Psoas muscle (tissue), 8 donors: Measurements from ENCODE around the gene IQCK. TPM values are rescaled to one million over a fixed set of nuclear protein-coding genes. Genes with fewer than 3 reads are reported as not detected.
A peak's percentile ranks its signal among the peaks of the same experiment; 100 is the strongest.

Experiments used
- ATAC-seq, 4 donors: fragments of 200-7000 bp; cut with Tn5 transposase; one replicate each; pipeline ENCODE4 v1.9.1; 2020; ENCODE audit warnings: moderate library complexity in 3 of 4, mild to moderate bottlenecking in 2 of 4
- DNase-seq, 2 donors: peaks; one replicate each; pipeline ENCODE4 v3.0.0-alpha.2; 2020
- H3K27ac ChIP-seq: fragments of 200-600 bp; one replicate; pipeline ENCODE4 v1.8.0; 2022
- H3K27me3 ChIP-seq, 3 donors: fragments of 200-600 bp in 1 of 3; one replicate each; pipeline versions ENCODE4 v1.6.1 to v1.8.0; 2013 to 2022; ENCODE audit warnings: low read length in 2 of 3, mild to moderate bottlenecking in 2 of 3, moderate library complexity in 1 of 3; ENCODE audit not compliant: insufficient read depth in 3 of 3
- H3K36me3 ChIP-seq, 2 donors: fragments of 200-600 bp in 1 of 2; one replicate each; pipeline versions ENCODE4 v1.6.1 to v1.8.0; 2013 to 2022; ENCODE audit warnings: low read depth in 1 of 2, mild to moderate bottlenecking in 1 of 2, moderate library complexity in 1 of 2; ENCODE audit not compliant: insufficient read depth in 1 of 2
- H3K4me1 ChIP-seq: fragments of 200-600 bp; one replicate; pipeline ENCODE4 v1.8.0; 2022
- H3K4me3 ChIP-seq: fragments of 200-600 bp; one replicate; pipeline ENCODE4 v1.8.0; 2022; ENCODE audit warnings: mild to moderate bottlenecking
- H3K9me3 ChIP-seq: fragments of 200-600 bp; one replicate; pipeline ENCODE4 v1.8.0; 2022
- WGBS, 3 donors: extraction: QIAGEN DNeasy Blood & Tissue Kit; methylation state at CpG; one replicate each; pipeline versions ENCODE4 v1.1.6 to v1.1.7; 2013; 5-methylcytosine and 5-hydroxymethylcytosine counted together
- intact Hi-C, 2 donors: fragments of 100-400 bp; cut with DNase I; formaldehyde crosslinking; loops; one replicate each; pipeline versions ENCODE4 v1.11.0 to v1.14.2; 2022
- polyA plus RNA-seq, 3 donors: library from polyadenylated mRNA; stranded (reverse); fragments of 200-250 nt; gene quantifications; one replicate each; pipeline ENCODE4 v1.2.3, GENCODE V29; 2013
- total RNA-seq, 4 donors: library from RNA; stranded (reverse); fragmentation: NEBNext Ultra II Directional in 2 of 4; extraction: Animal tissue kit (Norgen Biotek cat#: 25700) in 2 of 4; gene quantifications; one replicate each; pipeline versions ENCODE4 v1.2.1 to v1.2.4, GENCODE V29; 2021 to 2023
- TF ChIP-seq, protein P1 (sequence below): fragments of 200-600 bp; IDR thresholded peaks from one replicate; pipeline ENCODE4 v1.8.0; 2022; ENCODE audit warnings: antibody characterized with exemption
- donor health status: healthy with polysubstance abuse.
- donor health status: DM: no; HTN: no; CAD: no; lungs with moderate emphysema.
- donor health status: Bipolar disorder and iron deficiency.
- donor health status: healthy.
- donor health status: DM: yes; HTN: yes; CAD: no.
- donor health status: DM: no; HTN: no; CAD: no.
- donor health status: DM: no; HTN: no; CAD: no.
- donor health status: DM: yes; HTN: yes; CAD: no.

Gene IQCK
- total and polyA plus RNA-seq, 7 donors = 4.3 to 9.9 (median 6.3) TPM

DNA sequence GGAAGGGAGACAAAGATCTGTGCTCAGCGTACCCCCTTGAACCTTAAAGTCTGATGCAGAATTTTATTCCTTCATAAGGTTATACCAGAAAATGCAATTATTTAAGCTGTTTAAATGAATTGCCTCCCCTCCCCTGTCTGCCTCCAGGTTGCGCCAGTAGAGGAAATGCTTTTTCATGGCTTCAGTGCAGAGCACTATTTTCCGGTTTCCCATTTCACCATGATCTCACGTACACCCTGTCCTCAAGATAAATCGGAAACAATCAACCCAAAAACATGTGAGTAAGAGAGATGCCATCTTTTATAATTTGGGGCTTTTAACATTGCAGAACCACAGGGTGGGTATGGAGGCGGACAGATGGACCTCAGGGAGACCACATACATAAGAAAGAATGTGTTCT is 15.5 kb downstream of the IQCK start:
- DNase-seq (no peak), ATAC-seq (no peak)
- Histone ChIP-seq H3K9me3 (no peaks in the 10 kb centered on the region), H3K27me3 (no peaks in the 10 kb centered on the region), H3K4me1 (peaks cover 3% of the 10 kb centered on the region), H3K27ac (no peak overlapping the region), H3K4me3 (no peak overlapping the region), H3K36me3 (no peaks in the 10 kb centered on the region)
- TF ChIP-seq, protein P1, sequence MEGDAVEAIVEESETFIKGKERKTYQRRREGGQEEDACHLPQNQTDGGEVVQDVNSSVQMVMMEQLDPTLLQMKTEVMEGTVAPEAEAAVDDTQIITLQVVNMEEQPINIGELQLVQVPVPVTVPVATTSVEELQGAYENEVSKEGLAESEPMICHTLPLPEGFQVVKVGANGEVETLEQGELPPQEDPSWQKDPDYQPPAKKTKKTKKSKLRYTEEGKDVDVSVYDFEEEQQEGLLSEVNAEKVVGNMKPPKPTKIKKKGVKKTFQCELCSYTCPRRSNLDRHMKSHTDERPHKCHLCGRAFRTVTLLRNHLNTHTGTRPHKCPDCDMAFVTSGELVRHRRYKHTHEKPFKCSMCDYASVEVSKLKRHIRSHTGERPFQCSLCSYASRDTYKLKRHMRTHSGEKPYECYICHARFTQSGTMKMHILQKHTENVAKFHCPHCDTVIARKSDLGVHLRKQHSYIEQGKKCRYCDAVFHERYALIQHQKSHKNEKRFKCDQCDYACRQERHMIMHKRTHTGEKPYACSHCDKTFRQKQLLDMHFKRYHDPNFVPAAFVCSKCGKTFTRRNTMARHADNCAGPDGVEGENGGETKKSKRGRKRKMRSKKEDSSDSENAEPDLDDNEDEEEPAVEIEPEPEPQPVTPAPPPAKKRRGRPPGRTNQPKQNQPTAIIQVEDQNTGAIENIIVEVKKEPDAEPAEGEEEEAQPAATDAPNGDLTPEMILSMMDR = no peak
- 81 to 90% (median 89%) methylated on average over 6 of the region's 6 CpGs for WGBS, 3 donors
- intact Hi-C loops = no loop called here

DNA sequence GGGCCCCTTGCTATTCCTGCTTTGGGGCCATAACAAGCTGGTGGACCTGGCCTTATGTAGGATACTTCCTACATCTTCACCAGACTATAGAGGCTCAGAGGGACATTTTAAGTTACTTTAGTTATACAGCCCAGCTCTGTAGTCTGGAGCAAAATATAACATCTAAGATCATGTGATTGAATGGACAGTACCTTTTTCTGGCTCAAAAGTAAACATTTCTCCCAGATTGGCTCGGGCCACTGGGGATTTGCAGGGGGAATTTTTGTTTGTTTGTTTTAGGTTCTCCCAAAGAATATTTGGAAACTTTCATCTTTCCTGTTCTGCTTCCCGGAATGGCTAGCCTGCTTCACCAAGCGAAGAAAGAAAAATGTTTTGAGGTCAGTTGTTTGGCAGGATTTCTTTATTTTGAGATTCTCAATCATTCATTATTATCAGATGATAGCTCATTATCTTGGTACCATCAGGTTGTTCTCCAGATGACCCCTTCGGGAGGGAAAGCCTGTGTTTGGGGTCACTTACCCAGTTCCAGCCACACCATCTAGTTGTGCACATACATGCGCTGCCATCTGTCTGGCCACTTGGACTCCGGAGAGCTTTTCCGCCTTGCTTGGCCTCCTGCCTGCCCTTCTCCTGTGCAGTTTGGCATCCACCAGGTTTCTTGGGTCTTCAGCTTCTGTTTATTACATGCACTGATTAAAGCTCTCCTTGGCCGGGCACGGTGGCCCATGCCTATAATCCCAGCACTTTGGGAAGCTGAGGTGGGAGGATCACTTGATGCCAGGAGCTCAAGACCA is 17.2 kb downstream of the IQCK start:
- H3K9me3 ChIP-seq = no peaks in the 10 kb centered on the region
- peaks cover 3% of the 10 kb centered on the region for H3K4me1 ChIP-seq
- DNase-seq = no peak
- H3K36me3 ChIP-seq = no peaks in the 10 kb centered on the region
- intact Hi-C loops = no loop called here
- peak in 2 of 4 donors; percentile 45 to 61 for ATAC-seq
- H3K4me3 ChIP-seq = no peak overlapping the region
- TF ChIP-seq, protein P1 = no peak
- H3K27me3 ChIP-seq = no peaks in the 10 kb centered on the region
- no peak overlapping the region for H3K27ac ChIP-seq
- 37 to 42% (median 40%) methylated on average over 9 of the region's 9 CpGs for WGBS, 3 donors

DNA sequence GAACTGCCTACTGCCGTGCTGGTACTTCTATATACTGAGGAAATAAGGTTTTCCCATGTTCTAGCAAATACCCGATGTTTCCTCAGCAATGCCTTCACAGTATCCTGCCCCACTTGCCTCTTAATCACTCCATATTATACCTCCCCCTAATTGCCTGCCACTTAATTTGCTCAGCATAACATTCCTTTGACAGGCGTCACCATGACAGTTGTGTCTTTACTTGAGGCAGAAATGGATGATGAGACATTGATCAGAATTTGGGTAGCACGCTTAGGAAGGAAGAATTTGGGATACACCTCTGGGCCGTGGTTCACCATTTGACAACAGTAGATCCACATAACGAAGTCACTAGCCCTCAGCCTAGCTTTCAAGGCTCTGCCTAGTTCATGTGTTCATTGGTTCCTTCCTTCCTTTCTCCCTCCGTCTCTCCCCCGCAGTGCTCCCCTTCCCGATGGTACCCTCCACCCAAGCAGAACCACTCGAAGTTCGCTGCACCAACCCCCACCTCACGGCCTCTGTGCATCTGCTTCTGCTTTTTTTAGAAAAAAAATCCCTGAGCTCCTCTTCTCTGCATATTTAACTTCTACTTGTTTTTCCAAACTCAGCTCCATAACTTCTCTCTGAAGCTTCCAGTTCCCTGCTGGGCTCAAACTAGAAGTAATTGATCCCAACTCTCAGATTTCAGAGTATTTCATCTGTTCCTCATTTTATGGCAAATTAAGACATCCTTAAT is 19.4 kb downstream of the IQCK start:
- ATAC-seq (no peak), DNase-seq (peak in 1 of 2 donors; percentile 18)
- H3K27ac ChIP-seq = no peak overlapping the region
- H3K27me3 ChIP-seq = no peaks in the 10 kb centered on the region
- no peak overlapping the region for H3K4me3 ChIP-seq
- intact Hi-C loops = no loop called here
- peaks cover 3% of the 10 kb centered on the region for H3K4me1 ChIP-seq
- H3K36me3 ChIP-seq = peaks cover 0 to 4% of the 10 kb centered on the region in 2 donors
- 79 to 86% (median 84%) methylated on average over 12 of the region's 12 CpGs for WGBS, 3 donors
- TF ChIP-seq, protein P1 = no peak
- H3K9me3 ChIP-seq = no peaks in the 10 kb centered on the region

GRCh38 chr16:19741354-19741753 is 23.3 kb downstream of the IQCK start:
- peaks cover 0 to 4% of the 10 kb centered on the region in 2 donors for H3K36me3 ChIP-seq
- no peaks in the 10 kb centered on the region for H3K4me1 ChIP-seq
- no peak for ATAC-seq
- TF ChIP-seq, protein P1 = no peak
- no peak overlapping the region for H3K4me3 ChIP-seq
- no peaks in the 10 kb centered on the region for H3K27me3 ChIP-seq
- WGBS, 3 donors = 97 to 100% (median 100%) methylated on average over 1 of the region's 1 CpG
- H3K27ac ChIP-seq = no peak overlapping the region
- DNase-seq = no peak
- H3K9me3 ChIP-seq = no peaks in the 10 kb centered on the region
- intact Hi-C loops = no loop called here
